ENCODE results near the gene PPME1. TPM values are rescaled to one million over a fixed set of nuclear protein-coding genes. Genes with fewer than 3 reads are reported as not detected.

The PPME1 gene
- total RNA-seq, 1 experiment from 2014 or later, result 39.4 TPM

- H3K56ac ChIP-seq (ENCODE audit: insufficient read length, low read depth, low read length), result no peak overlapping the region
- no peak overlapping the region for H3K23ac ChIP-seq (ENCODE audit: insufficient read length, low read depth, low read length)
- no peak overlapping the region for H2BK120ac ChIP-seq (ENCODE audit: low read depth, low read length, poor library complexity, severe bottlenecking)
- no peak overlapping the region for H4K91ac ChIP-seq (ENCODE audit: insufficient read length, low read depth, low read length)
- DNase-seq, result no peak
- no peaks in the 10 kb centered on the region for H3K9me3 ChIP-seq (ENCODE audit: control insufficient read depth, low read depth, low read length)
- H3K4me2 ChIP-seq (ENCODE audit: insufficient read depth, insufficient read length, low read length), result no peak overlapping the region
- no peak overlapping the region for H2BK15ac ChIP-seq (ENCODE audit: low read depth, low read length)
- no peak overlapping the region for H3T11ph ChIP-seq (ENCODE audit: low read length)
- Mint-ChIP-seq H3K27ac (no peak overlapping the region), H3K27me3 (ENCODE audit: low read depth) (peaks cover 3% of the 10 kb centered on the region), H3K36me3 (ENCODE audit: insufficient read depth in 1 of 3, low read depth in 3 of 3) (no peaks in the 10 kb centered on the region), H3K4me3 (no peak overlapping the region), H3K4me1 (no peaks in the 10 kb centered on the region), H3K9me3 (no peaks in the 10 kb centered on the region)
- 0 out of 2 replicates have a peak, but pooled peaks cover 3% of the 10 kb centered on the region for H3K27me3 ChIP-seq (ENCODE audit: insufficient read depth, low read length)
- H4K20me1 ChIP-seq (ENCODE audit: control insufficient read depth, insufficient read depth, insufficient read length), result no peaks in the 10 kb centered on the region
- H2AFZ ChIP-seq (ENCODE audit: low read length), result no peak overlapping the region
- H2AK5ac ChIP-seq (ENCODE audit: insufficient read length, low read length), result no peak overlapping the region
- no peak overlapping the region for H4K8ac ChIP-seq (replicated peaks; ENCODE audit: insufficient read length, low read depth, low read length)
- no peaks in the 10 kb centered on the region for H3K4me1 ChIP-seq (ENCODE audit: insufficient read depth, low read length)
- H3K14ac ChIP-seq (ENCODE audit: insufficient read depth, low read length), result no peak overlapping the region
- no peak overlapping the region for H3K4ac ChIP-seq (ENCODE audit: low read depth, low read length)
- no peak overlapping the region for H2BK12ac ChIP-seq (ENCODE audit: insufficient read length, low read depth, low read length)
- H3K27ac ChIP-seq (ENCODE audit: insufficient read length, low read depth, low read length), result no peak overlapping the region
- H3K79me1 ChIP-seq (ENCODE audit: insufficient read depth, low read depth, low read length, poor library complexity, severe bottlenecking), result no peaks in the 10 kb centered on the region
- TF ChIP-seq CTCF (conservative IDR thresholded peaks at IDR 0.05), result no peak
- no peaks in the 10 kb centered on the region for H3K79me2 ChIP-seq (ENCODE audit: insufficient read depth, low read length)
- no CpG with 5 or more reads among the region's 4 CpGs for WGBS (ENCODE audit: extremely low coverage, insufficient read length, low lambda C conversion rate)
- no peak overlapping the region for H3K9ac ChIP-seq (ENCODE audit: extremely low read depth, insufficient read length, low read length)
- no peak overlapping the region for H2BK20ac ChIP-seq (ENCODE audit: low read depth, low read length, poor library complexity, severe bottlenecking)
- no peak overlapping the region for H3K18ac ChIP-seq (ENCODE audit: insufficient read length, low read depth, low read length)
- H3K23me2 ChIP-seq (ENCODE audit: insufficient read length, low read depth, low read length, poor library complexity, severe bottlenecking), result no peaks in the 10 kb centered on the region
- no peak overlapping the region for H2BK5ac ChIP-seq (ENCODE audit: insufficient read length, low read length)
- no peak overlapping the region for H4K5ac ChIP-seq (ENCODE audit: insufficient read length, low read depth, low read length)
These were observed 97.4 kb downstream of the PPME1 start for GRCh38 chr11:74268456-74268855.
